ENCODE data around the gene ACTN1. TPM values are rescaled to one million over a fixed set of nuclear protein-coding genes. Genes with fewer than 3 reads are reported as not detected.

Gene ACTN1
- total RNA-seq, 1 experiment from 2014 or later, result 148 TPM

DNA sequence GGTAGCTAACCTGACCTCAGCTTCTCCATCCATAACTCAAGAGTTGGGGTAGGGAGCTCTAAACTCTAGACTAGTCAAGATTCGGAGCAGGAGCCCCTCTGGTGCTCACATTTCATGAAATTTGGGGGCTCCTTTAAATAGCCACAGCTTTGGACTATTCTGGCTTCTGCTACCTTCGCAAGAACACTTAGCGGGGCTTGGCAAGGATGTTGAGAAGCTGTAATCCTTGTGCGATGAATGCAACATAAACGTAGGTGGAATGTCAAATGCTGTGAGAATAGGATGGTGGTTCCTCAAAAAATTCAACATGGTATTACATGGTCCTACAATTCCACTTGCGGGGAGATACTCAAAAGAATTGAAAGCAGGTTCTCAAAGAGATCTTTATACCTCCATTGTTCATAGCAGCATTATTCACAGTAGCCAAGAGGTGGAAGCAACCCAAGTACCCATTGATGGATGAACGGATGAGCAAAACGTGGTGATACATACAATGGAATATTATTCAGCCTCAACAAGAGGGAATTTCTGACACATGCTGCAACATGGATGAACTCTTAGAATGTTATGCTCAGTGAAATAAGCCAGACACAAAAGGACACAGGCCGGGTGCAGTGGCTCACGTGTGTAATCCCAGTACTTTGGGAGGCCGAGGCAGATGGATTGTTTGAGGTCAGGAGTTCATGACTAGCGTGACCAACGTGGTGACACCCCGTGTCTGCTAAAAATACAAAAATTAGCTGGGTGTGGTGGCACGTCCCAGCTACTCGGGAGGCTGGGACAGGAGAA, 73.8 kb downstream of the ACTN1 start:
- ChIA-PET POLR2A (ENCODE audit: low non-redundant PET) (no interaction called here), CTCF (no interaction called here)
- no peaks in the 10 kb centered on the region for H3K27me3 ChIP-seq (replicated peaks; ENCODE audit: insufficient read depth, low read depth, low read length, poor library complexity)
- H3K27ac ChIP-seq (ENCODE audit: low read depth, low read length, poor library complexity, severe bottlenecking), result no peak overlapping the region
- no peaks in the 10 kb centered on the region for H3K9me3 ChIP-seq (ENCODE audit: low read depth, low read length, poor library complexity, severe bottlenecking)
- H3K4me3 ChIP-seq (ENCODE audit: low read depth, low read length, poor library complexity, severe bottlenecking), result no peak overlapping the region
- DNase-seq (ENCODE audit: low spot score), result no peak
- no TSS peak for BruUV-seq (replicated peaks)
- H3K4me1 ChIP-seq (ENCODE audit: insufficient read depth, low read length, poor library complexity, severe bottlenecking), result no peaks in the 10 kb centered on the region
- intact Hi-C loops (cut with micrococcal nuclease; ENCODE audit: unreplicated experiment), result no loop called here
- TF ChIP-seq EZH2 (IDR thresholded peaks at IDR 0.05; ENCODE audit: borderline replicate concordance, low read depth, low read length, poor library complexity, severe bottlenecking), result no peak
- TF ChIP-seq, protein P1, sequence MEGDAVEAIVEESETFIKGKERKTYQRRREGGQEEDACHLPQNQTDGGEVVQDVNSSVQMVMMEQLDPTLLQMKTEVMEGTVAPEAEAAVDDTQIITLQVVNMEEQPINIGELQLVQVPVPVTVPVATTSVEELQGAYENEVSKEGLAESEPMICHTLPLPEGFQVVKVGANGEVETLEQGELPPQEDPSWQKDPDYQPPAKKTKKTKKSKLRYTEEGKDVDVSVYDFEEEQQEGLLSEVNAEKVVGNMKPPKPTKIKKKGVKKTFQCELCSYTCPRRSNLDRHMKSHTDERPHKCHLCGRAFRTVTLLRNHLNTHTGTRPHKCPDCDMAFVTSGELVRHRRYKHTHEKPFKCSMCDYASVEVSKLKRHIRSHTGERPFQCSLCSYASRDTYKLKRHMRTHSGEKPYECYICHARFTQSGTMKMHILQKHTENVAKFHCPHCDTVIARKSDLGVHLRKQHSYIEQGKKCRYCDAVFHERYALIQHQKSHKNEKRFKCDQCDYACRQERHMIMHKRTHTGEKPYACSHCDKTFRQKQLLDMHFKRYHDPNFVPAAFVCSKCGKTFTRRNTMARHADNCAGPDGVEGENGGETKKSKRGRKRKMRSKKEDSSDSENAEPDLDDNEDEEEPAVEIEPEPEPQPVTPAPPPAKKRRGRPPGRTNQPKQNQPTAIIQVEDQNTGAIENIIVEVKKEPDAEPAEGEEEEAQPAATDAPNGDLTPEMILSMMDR (conservative IDR thresholded peaks at IDR 0.05; ENCODE audit: low read depth, low read length), result no peak
- H3K36me3 ChIP-seq (ENCODE audit: insufficient read depth, low read length, poor library complexity, severe bottlenecking), result peaks cover 35% of the 10 kb centered on the region

DNA sequence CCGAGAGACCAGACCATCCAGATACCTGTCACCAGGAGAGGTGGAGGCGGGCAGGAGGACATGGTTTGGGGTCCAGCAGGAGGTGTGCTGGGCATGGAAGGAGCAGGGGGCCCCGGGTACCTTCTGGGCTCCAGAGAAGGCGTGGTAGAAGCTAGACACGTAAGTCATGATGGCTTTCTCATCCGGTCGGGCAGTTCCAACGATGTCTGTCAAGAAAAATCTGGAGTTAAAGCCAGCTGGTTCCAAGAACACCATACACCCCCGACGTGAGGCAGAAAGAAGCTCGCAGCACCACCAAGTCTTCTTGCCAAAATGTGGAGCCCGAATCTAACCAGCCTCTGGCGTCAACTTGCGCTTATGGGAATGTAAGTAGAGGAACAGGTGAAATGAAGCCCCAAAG, 76.7 kb downstream of the ACTN1 start:
- no peak for DNase-seq (ENCODE audit: low spot score)
- peaks cover 41% of the 10 kb centered on the region for H3K36me3 ChIP-seq (ENCODE audit: insufficient read depth, low read length, poor library complexity, severe bottlenecking)
- H3K4me1 ChIP-seq (ENCODE audit: insufficient read depth, low read length, poor library complexity, severe bottlenecking), result no peaks in the 10 kb centered on the region
- intact Hi-C loops (cut with micrococcal nuclease; ENCODE audit: unreplicated experiment), result no loop called here
- BruUV-seq (replicated peaks), result no TSS peak
- CTCF ChIA-PET, result no interaction called here
- no peaks in the 10 kb centered on the region for H3K9me3 ChIP-seq (ENCODE audit: low read depth, low read length, poor library complexity, severe bottlenecking)
- no peak overlapping the region for H3K4me3 ChIP-seq (ENCODE audit: low read depth, low read length, poor library complexity, severe bottlenecking)
- TF ChIP-seq EZH2 (IDR thresholded peaks at IDR 0.05; ENCODE audit: borderline replicate concordance, low read depth, low read length, poor library complexity, severe bottlenecking), result no peak
- TF ChIP-seq, protein P1 (conservative IDR thresholded peaks at IDR 0.05; ENCODE audit: low read depth, low read length), result no peak
- H3K27me3 ChIP-seq (replicated peaks; ENCODE audit: insufficient read depth, low read depth, low read length, poor library complexity), result no peaks in the 10 kb centered on the region
- H3K27ac ChIP-seq (ENCODE audit: low read depth, low read length, poor library complexity, severe bottlenecking), result no peak overlapping the region
- POLR2A ChIA-PET (ENCODE audit: low non-redundant PET), result no interaction called here

DNA sequence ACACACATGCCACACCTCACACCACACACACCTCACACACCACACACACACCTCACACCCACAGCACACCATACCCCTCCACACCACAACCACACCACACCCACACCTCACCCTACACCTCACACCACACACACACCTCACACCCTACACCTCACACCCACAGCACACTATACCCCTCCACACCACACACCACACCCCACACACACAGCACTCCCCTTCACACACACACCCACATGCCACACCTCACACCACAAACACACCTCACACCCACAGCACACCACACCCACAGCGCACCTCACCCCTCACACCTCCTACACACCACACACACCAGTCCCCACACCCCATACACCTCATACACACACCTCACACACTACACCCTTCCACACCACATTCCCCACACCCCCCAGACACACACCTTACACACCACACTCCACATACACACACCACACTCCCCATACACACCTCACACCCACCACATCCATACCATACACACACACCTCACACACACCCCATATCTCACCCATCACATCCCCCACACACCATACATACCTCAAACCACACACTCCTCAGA, 80.0 kb downstream of the ACTN1 start:
- ChIA-PET POLR2A (ENCODE audit: low non-redundant PET) (no interaction called here), CTCF (no interaction called here)
- no peaks in the 10 kb centered on the region for H3K27me3 ChIP-seq (replicated peaks; ENCODE audit: insufficient read depth, low read depth, low read length, poor library complexity)
- H3K4me3 ChIP-seq (ENCODE audit: low read depth, low read length, poor library complexity, severe bottlenecking), result no peak overlapping the region
- intact Hi-C loops (cut with micrococcal nuclease; ENCODE audit: unreplicated experiment), result no loop called here
- no peaks in the 10 kb centered on the region for H3K4me1 ChIP-seq (ENCODE audit: insufficient read depth, low read length, poor library complexity, severe bottlenecking)
- no peak overlapping the region for H3K27ac ChIP-seq (ENCODE audit: low read depth, low read length, poor library complexity, severe bottlenecking)
- DNase-seq (ENCODE audit: low spot score), result no peak
- no peaks in the 10 kb centered on the region for H3K9me3 ChIP-seq (ENCODE audit: low read depth, low read length, poor library complexity, severe bottlenecking)
- TF ChIP-seq, protein P1 (conservative IDR thresholded peaks at IDR 0.05; ENCODE audit: low read depth, low read length), result no peak
- no peak for TF ChIP-seq EZH2 (IDR thresholded peaks at IDR 0.05; ENCODE audit: borderline replicate concordance, low read depth, low read length, poor library complexity, severe bottlenecking)
- BruUV-seq (replicated peaks), result no TSS peak
- H3K36me3 ChIP-seq (ENCODE audit: insufficient read depth, low read length, poor library complexity, severe bottlenecking), result peaks cover 43% of the 10 kb centered on the region
